Thymus (tissue), 11 donors: ENCODE measurements around the gene FLT4. TPM values are rescaled to one million over a fixed set of nuclear protein-coding genes. Genes with fewer than 3 reads are reported as not detected.
A peak's percentile ranks its signal among the peaks of the same experiment; 100 is the strongest.

ENCODE experiments used
- DNase-seq, 9 donors: peaks; one replicate each; pipeline ENCODE4 v3.0.0-alpha.2; 2013; ENCODE audit warnings: low spot score in 9 of 9, low read depth in 6 of 9, missing footprints in 1 of 9
- H3K27ac ChIP-seq, 2 donors: one replicate each; pipeline ENCODE4 v1.5.1; 2013; ENCODE audit warnings: control low read depth in 1 of 2, low read depth in 1 of 2, low read length in 1 of 2, mild to moderate bottlenecking in 1 of 2, moderate library complexity in 1 of 2
- H3K27me3 ChIP-seq, 2 donors: one replicate each; pipeline ENCODE4 v1.5.1; 2013; ENCODE audit warnings: low read length in 1 of 2; ENCODE audit not compliant: control insufficient read depth in 2 of 2, insufficient read depth in 1 of 2
- H3K36me3 ChIP-seq, 2 donors: one replicate each; pipeline ENCODE4 v1.5.1; 2013; ENCODE audit warnings: low read length in 1 of 2, mild to moderate bottlenecking in 1 of 2, moderate library complexity in 1 of 2; ENCODE audit not compliant: control insufficient read depth in 2 of 2, insufficient read depth in 2 of 2
- H3K4me1 ChIP-seq, 2 donors: one replicate each; pipeline ENCODE4 v1.5.1; 2013; ENCODE audit warnings: low read length in 2 of 2; ENCODE audit not compliant: control insufficient read depth in 2 of 2, insufficient read depth in 2 of 2
- H3K4me3 ChIP-seq, 2 donors: one replicate each; pipeline ENCODE4 v1.5.1; 2013; ENCODE audit warnings: low read length in 2 of 2, control low read depth in 1 of 2, mild to moderate bottlenecking in 1 of 2
- H3K9me3 ChIP-seq, 2 donors: one replicate each; pipeline ENCODE4 v1.5.1; 2013; ENCODE audit warnings: low read length in 1 of 2, mild to moderate bottlenecking in 1 of 2; ENCODE audit not compliant: control insufficient read depth in 2 of 2, insufficient read depth in 1 of 2
- WGBS: extraction: QIAGEN DNeasy Blood & Tissue Kit; methylation state at CpG from one replicate; pipeline ENCODE4 v1.1.7; 2013; 5-methylcytosine and 5-hydroxymethylcytosine counted together
- polyA plus RNA-seq: library from polyadenylated mRNA; stranded (reverse); fragments of 200-250 nt; gene quantifications from one replicate; pipeline ENCODE4 v1.2.3, GENCODE V29; 2013
- total RNA-seq: library from RNA; stranded (reverse); fragments of 120-200 nt; gene quantifications from one replicate; pipeline ENCODE4 v1.2.4, GENCODE V29; 2013
- donor health status: healthy.

FLT4 gene
- total and polyA plus RNA-seq, 2 donors = 1.0 to 3.4 TPM

GRCh38 chr5:180626661-180627385, 22.6 kb downstream of the FLT4 start:
- no peak overlapping the region for H3K27ac ChIP-seq
- peaks cover 0 to 1% of the 10 kb centered on the region in 2 donors for H3K9me3 ChIP-seq
- no peak overlapping the region for H3K4me3 ChIP-seq
- H3K4me1 ChIP-seq = peaks cover 0 to 4% of the 10 kb centered on the region in 2 donors
- H3K27me3 ChIP-seq = no peaks in the 10 kb centered on the region
- no peaks in the 10 kb centered on the region for H3K36me3 ChIP-seq
- DNase-seq = no peak
- WGBS = 91% methylated on average over 15 of the region's 15 CpGs

DNA sequence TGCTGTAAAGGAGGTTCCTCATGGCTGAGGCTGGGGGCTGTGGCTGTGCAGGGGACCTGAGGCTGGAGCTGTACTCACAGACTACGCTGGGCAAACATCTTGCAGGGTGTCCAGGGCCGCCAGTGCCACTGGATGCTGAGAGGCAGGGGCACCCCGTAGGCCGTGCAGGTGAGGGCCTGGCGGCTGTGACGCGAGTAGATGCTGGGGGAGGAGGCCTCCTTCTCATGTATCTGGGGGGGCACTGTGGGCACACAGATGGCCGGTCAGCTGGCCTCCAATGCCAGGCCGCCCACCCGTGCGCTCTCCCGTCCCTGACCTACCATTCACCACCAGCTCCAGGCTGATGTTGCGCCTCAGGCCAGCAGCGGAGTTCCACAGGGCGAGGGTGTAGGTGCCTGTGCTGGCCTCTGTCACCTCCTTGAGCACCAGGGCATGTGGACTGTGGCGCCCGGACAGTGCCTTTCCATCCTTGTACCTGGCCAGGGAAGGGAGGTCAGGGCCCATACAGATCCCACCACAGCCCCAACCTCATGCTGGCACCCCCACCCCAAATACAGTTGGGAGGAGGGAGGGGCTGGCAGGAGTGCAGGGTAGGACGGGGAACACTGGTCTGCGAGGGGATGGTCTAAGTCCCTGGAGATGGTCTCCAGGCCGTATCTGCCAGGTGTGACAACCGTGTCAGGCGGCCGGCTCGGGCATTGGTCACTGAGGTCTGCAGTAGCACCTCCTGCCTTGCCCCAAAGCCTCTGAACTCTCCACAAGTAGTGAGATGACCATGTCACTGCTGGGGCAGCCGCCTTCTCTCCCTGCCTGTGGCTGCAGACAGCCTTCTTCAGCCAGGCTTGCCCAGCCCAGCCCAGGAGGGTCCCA, 23.4 kb downstream of the FLT4 start:
- H3K9me3 ChIP-seq = peaks cover 0 to 1% of the 10 kb centered on the region in 2 donors
- H3K27me3 ChIP-seq = no peaks in the 10 kb centered on the region
- no peak for DNase-seq
- H3K36me3 ChIP-seq = no peaks in the 10 kb centered on the region
- H3K4me1 ChIP-seq = peaks cover 0 to 4% of the 10 kb centered on the region in 2 donors
- H3K4me3 ChIP-seq = no peak overlapping the region
- no peak overlapping the region for H3K27ac ChIP-seq
- WGBS = 94% methylated on average over 25 of the region's 25 CpGs

GRCh38 chr5:180625125-180625790, 24.1 kb downstream of the FLT4 start:
- Histone ChIP-seq H3K4me3 (no peak overlapping the region), H3K4me1 (peaks cover 0 to 4% of the 10 kb centered on the region in 2 donors), H3K9me3 (no peaks in the 10 kb centered on the region), H3K27me3 (peaks cover 0 to 3% of the 10 kb centered on the region in 2 donors), H3K27ac (no peak overlapping the region), H3K36me3 (no peaks in the 10 kb centered on the region)
- WGBS = 92% methylated on average over 10 of the region's 10 CpGs
- no peak for DNase-seq

- Histone ChIP-seq H3K27me3 (peaks cover 0 to 8% of the 10 kb centered on the region in 2 donors), H3K9me3 (peaks cover 0 to under 1% of the 10 kb centered on the region in 2 donors), H3K36me3 (no peaks in the 10 kb centered on the region), H3K27ac (no peak overlapping the region), H3K4me3 (no peak overlapping the region), H3K4me1 (peaks cover 0 to 4% of the 10 kb centered on the region in 2 donors)
- no peak for DNase-seq
- 84% methylated on average over 5 of the region's 5 CpGs for WGBS
Measured at GRCh38 chr5:180624587-180624986, 24.8 kb downstream of the FLT4 start.

GRCh38 chr5:180623844-180624243, 25.6 kb downstream of the FLT4 start:
- Histone ChIP-seq H3K27ac (peak overlapping the region in 1 of 2 donors; percentile 25), H3K27me3 (peaks cover 0 to 13% of the 10 kb centered on the region in 2 donors), H3K36me3 (no peaks in the 10 kb centered on the region), H3K4me1 (peaks cover 0 to 4% of the 10 kb centered on the region in 2 donors), H3K9me3 (peaks cover 0 to 6% of the 10 kb centered on the region in 2 donors), H3K4me3 (no peak overlapping the region)
- DNase-seq = no peak
- 97% methylated on average over 15 of the region's 15 CpGs for WGBS

DNA sequence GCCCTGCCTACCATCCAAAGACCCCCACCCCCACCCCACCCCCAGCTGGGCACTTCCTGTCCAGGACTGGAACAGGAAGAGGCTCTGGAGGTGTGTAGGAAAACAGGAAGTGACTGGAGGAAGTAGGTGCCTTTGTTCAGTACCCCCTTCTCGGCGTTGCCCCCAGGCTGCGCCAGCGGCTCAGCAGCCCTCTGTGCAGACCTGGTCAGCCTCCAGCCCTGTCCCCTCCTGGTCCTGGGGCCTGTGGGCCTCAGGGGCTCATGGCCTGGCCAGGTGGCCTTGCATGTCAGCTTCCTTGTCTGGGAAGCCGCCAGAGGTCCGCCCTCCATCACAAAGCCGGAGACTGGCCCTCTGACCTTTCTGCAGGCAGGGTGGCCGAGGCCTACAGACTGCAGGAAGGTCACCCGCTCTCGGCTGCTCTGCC, 26.0 kb downstream of the FLT4 start:
- DNase-seq = no peak
- 88% methylated on average over 10 of the region's 10 CpGs for WGBS
- no peaks in the 10 kb centered on the region for H3K36me3 ChIP-seq
- H3K4me1 ChIP-seq = peaks cover 0 to 4% of the 10 kb centered on the region in 2 donors
- H3K27ac ChIP-seq = no peak overlapping the region
- no peak overlapping the region for H3K4me3 ChIP-seq
- peaks cover 0 to 6% of the 10 kb centered on the region in 2 donors for H3K9me3 ChIP-seq
- H3K27me3 ChIP-seq = peaks cover 3 to 16% of the 10 kb centered on the region in 2 donors

DNA sequence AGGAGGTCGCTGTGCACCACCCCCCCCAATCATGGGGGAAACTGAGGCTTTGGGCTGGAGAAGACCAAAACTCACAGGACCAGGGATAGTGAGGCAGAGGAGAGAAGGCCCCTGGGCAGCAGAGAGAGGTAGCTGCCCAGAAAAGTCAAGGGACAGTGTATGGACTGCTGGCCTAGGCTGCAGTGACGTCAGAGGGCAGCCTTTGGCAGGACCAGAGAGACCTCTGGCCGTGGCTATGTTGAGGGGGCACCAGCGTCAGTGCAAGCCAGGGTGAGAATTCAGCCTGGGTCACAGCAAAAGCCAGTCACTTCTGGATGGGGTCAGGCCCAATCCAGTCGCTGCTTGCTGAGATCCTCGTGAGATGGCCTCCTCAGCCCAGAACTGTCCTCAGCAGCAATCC, 26.5 kb downstream of the FLT4 start:
- Histone ChIP-seq H3K27ac (no peak overlapping the region), H3K4me3 (no peak overlapping the region), H3K4me1 (peaks cover 0 to 4% of the 10 kb centered on the region in 2 donors), H3K27me3 (peaks cover 3 to 19% of the 10 kb centered on the region in 2 donors), H3K36me3 (no peaks in the 10 kb centered on the region), H3K9me3 (peaks cover 0 to 6% of the 10 kb centered on the region in 2 donors)
- WGBS = 98% methylated on average over 6 of the region's 6 CpGs
- no peak for DNase-seq

DNA sequence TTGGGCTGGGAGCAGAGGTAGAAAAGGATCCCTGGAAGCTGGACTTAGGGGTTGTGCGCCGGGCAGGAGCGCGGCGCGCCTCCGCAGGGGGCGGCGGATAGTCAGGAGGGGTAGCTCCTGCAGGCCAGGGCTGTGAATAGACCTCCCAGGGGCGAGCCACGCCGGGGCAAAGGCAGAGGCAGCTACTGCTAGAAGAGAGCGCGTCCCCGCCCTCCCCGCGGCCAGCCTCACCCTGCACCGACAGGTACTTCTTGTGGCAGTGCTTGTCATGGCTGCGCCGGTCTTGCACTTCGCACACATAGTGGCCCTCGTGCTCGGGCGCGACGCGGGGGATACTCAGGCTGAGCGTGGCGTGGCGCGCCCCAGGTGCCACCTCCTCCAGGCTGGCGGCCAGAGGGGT, 28.1 kb downstream of the FLT4 start:
- WGBS = 97% methylated on average over 32 of the region's 32 CpGs
- Histone ChIP-seq H3K4me1 (peaks cover 0 to 4% of the 10 kb centered on the region in 2 donors), H3K27ac (no peak overlapping the region), H3K27me3 (peaks cover 3 to 19% of the 10 kb centered on the region in 2 donors), H3K9me3 (peaks cover 0 to 6% of the 10 kb centered on the region in 2 donors), H3K4me3 (no peak overlapping the region), H3K36me3 (no peaks in the 10 kb centered on the region)
- no peak for DNase-seq
